Ishikawa (cell line): Measurements from ENCODE around the gene ENTPD1.
A peak's percentile ranks its signal among the peaks of the same experiment; 100 is the strongest.

Experiments used
- CEBPB ChIP-seq: IDR thresholded peaks from 2 replicates; pipeline ENCODE4 v1.6.1; 2012
- CREB1 ChIP-seq: IDR thresholded peaks from 2 replicates; pipeline ENCODE4 v1.6.1; 2012; ENCODE audit warnings: low read depth
- EGR1 ChIP-seq: IDR thresholded peaks from 2 replicates; pipeline ENCODE4 v1.6.1; 2012
- EP300 ChIP-seq: IDR thresholded peaks from 2 replicates; pipeline ENCODE4 v1.6.1; 2012; ENCODE audit warnings: borderline replicate concordance
- FOXM1 ChIP-seq: IDR thresholded peaks from 2 replicates; pipeline ENCODE4 v1.6.1; 2012; ENCODE audit warnings: low read depth, borderline replicate concordance
- NFIC ChIP-seq: IDR thresholded peaks from 2 replicates; pipeline ENCODE4 v1.6.1; 2012
- RAD21 ChIP-seq: IDR thresholded peaks from 2 replicates; pipeline ENCODE4 v1.6.1; 2012; ENCODE audit warnings: low read depth
- REST ChIP-seq: IDR thresholded peaks from 2 replicates; pipeline ENCODE4 v1.6.1; 2012; ENCODE audit warnings: low read depth, mild to moderate bottlenecking
- TAF1 ChIP-seq: IDR thresholded peaks from 2 replicates; pipeline ENCODE4 v1.6.1; 2012; ENCODE audit warnings: low read depth, mild to moderate bottlenecking
- TCF12 ChIP-seq: IDR thresholded peaks from 2 replicates; pipeline ENCODE4 v1.6.1; 2012; ENCODE audit warnings: low read depth
- TEAD4 ChIP-seq: IDR thresholded peaks from 2 replicates; pipeline ENCODE4 v1.6.1; 2012
- USF1 ChIP-seq: IDR thresholded peaks from 2 replicates; pipeline ENCODE4 v1.6.1; 2012
- YY1 ChIP-seq: IDR thresholded peaks from 2 replicates; pipeline ENCODE4 v1.6.1; 2012; ENCODE audit warnings: low read depth
- ZBTB7A ChIP-seq: IDR thresholded peaks from 2 replicates; pipeline ENCODE4 v1.6.1; 2012; ENCODE audit warnings: low read depth
- TF ChIP-seq, protein P1 (sequence below): IDR thresholded peaks from 2 replicates; pipeline ENCODE4 v1.6.1; 2012

The ENTPD1 gene

DNA sequence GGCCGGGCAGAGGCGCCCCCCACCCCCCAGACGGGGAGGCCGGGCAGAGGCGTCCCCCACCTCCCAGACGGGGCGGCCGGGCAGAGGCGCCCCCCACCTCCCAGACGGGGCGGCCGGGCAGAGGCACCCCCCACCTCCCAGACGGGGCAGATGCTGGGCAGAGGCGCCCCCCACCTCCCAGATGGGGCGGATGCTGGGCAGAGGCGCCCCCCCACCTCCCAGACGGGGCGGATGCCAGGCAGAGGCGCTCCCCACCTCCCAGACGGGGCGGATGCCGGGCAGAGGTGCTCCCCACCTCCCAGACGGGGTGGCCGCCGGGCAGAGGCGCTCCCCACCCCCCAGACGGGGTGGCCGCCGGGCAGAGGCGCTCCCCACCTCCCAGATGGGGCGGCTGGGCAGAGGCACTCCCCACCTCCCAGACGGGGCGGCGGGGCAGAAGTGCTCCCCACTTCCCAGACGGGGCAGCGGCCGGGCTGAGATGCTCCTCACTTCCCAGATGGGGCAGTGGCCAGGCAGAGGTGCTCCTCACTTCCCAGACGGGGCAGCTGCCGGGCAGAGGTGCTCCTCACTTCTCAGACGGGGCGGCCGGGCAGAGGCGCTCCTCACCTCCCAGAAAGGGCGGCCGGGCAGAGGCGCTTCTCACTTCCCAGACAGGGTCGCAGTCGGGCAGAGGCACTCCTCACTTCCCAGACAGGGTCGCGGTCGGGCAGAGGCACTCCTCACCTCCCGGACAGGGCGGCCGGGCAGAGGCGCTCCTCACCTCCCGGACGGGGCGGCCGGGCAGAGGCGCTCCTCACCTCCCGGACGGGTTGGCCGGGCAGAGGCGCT, 53.6 kb downstream of the ENTPD1 start:
- no peak for TF ChIP-seq FOXM1
- no peak for TF ChIP-seq EP300

- TF ChIP-seq TEAD4 (no peak), TCF12 (no peak), YY1 (no peak), CREB1 (no peak), NFIC (no peak), EGR1 (no peak), ZBTB7A (no peak), REST (no peak), EP300 (no peak), TAF1 (no peak), CEBPB (no peak), USF1 (no peak)
- TF ChIP-seq, protein P1, sequence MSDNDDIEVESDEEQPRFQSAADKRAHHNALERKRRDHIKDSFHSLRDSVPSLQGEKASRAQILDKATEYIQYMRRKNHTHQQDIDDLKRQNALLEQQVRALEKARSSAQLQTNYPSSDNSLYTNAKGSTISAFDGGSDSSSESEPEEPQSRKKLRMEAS, result no peak
These were observed 54.4 kb downstream of the ENTPD1 start for GRCh38 chr10:95810198-95810976.

DNA sequence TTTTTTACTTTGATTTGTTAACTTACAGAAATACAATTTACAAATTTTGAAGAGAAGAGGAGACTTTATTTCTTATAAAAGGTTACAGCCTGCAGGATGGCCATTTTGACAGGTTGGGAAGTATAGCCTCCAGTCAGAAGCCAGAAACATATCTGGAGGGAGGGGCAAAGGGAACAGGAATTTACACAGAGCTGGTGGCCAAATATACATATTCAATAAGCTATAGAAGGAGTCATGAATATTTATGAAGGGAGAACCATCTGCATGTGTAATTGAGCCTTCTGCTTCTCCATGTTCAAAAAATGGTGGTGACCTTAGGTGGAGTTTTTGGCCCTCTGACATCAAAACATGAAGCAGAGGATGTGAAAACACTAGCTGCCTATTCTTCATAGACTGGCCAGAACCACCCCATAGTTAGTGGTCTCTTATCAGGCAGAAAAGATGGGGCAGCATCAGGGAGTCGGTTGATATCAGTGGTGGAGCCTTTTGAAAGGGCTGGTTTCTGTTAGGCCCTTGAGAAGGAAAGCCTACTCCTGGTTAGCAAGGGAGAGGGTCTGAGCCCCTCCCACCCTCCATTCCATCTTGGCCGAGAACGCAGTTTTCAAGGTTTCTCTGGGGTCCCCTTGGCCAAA, 57.2 kb downstream of the ENTPD1 start:
- TF ChIP-seq, protein P1, result no peak
- no peak for TF ChIP-seq NFIC
- TF ChIP-seq ZBTB7A, result no peak
- TF ChIP-seq CREB1, result no peak
- TF ChIP-seq RAD21, result no peak
- no peak for TF ChIP-seq EGR1
- TF ChIP-seq TAF1, result no peak
- no peak for TF ChIP-seq YY1
- TF ChIP-seq USF1, result no peak
- TF ChIP-seq TEAD4, result no peak
- no peak for TF ChIP-seq FOXM1
- no peak for TF ChIP-seq EP300
- no peak for TF ChIP-seq TCF12
- no peak for TF ChIP-seq REST
- TF ChIP-seq CEBPB, result no peak

DNA sequence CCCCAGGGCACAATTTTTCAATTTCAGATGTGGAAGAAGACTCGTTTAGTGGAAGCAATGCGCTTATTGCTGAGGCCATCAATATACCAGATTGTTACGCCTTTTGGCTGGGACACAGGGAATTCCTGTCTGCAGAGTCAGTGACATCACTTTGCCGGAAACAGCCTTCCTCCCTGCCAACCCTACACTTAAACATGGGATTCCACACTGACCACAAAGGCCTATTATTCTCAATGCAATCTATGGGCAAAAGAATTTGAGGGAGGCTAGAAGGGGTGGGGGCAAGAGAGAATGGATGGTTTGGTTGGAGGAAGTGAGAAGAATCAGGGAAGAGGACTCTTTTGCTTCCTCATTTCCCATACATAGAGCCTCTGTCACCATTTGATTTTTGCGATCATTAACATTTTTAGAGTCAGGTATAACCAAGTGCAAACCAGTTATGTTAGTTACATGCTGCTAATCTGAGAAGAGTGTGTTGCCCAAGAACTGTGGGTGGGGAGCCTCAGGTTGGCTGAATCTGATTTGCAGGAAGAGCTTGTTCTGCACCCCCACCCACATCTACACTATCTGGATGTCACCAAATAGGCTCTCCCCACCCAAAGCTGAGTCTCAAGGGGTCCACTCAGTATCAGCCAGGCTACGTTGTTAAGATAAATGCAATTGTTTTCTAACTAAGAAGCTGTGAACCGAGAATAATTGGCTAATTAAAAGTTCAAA, 58.2 kb downstream of the ENTPD1 start:
- TF ChIP-seq EP300, result peak; percentile 54; the same call in 1 of the 2 replicates
- TF ChIP-seq TEAD4, result peak; percentile 77
- TF ChIP-seq REST, result no peak
- TF ChIP-seq CEBPB, result 0 out of 2 replicates have a peak, but pooled peaks have one; percentile 47
- TF ChIP-seq NFIC, result peak; percentile 79
- TF ChIP-seq FOXM1, result 0 out of 2 replicates have a peak, but pooled peaks have one; percentile 14
- TF ChIP-seq TAF1, result no peak
- no peak for TF ChIP-seq EGR1
